Stimulated activated CD8-positive, alpha-beta memory T cell treated with anti-CD3 and anti-CD28 coated beads, Interleukin-2, amount 100 ng/mL, for 48 hours (primary cell): ENCODE results near the gene GAD1.

Source experiments
- DNase-seq, 2 donors: peaks; one replicate each; pipeline ENCODE4 v3.0.0-alpha.2; 2020; ENCODE audit warnings: low read depth in 2 of 2

The GAD1 gene

GRCh38 chr2:170895023-170895757 is 78.5 kb downstream of the GAD1 start:
- DNase-seq: no peak

DNA sequence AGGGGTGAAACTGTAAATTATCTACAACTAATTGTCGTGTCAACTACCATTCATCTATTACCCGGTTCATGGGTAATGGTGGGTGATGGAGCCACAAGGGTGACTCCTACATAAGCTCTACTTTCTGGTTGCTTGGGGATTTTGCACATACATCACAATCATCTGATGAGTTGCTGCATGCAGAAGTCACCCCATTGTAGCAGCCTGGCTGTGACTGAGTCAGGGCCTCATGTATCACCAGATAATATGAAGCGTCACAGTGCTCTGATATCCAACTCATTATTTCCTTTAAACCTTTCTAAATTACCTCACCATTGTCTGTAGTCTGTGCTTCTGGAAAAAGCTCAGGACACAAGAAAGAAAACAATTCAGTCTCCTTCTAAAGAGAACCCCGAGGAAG is 79.9 kb downstream of the GAD1 start:
- no peak for DNase-seq

DNA sequence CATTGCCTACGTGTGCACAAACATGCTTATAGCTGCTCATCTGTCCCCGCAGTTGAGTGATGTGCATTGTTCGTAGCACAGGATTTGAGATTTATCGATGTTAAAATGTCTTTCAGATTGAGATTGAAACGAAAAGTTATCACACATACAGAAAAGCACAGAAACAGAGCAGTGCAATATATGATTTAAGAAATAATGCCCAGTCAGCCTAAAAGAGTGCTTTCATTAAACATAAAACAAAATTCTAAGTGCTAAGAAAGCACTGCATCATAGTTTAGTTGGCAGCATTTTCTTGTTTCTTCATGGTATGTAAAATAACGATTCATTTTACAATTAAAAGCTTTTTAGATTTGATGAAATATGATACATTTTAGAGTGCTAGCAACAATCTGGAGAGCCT is 80.4 kb downstream of the GAD1 start:
- no peak for DNase-seq

- DNase-seq: no peak
Observed at GRCh38 chr2:170905864-170906263, 89.2 kb downstream of the GAD1 start.
